H1 (cell line): Measurements from ENCODE around the gene LYL1. TPM values are rescaled to one million over a fixed set of nuclear protein-coding genes. Genes with fewer than 3 reads are reported as not detected.

ENCODE experiments used
- CTCF ChIA-PET: fragments of 300-600 bp; sonication (Branson Sonifier 250); formaldehyde crosslinking; loops from one replicate; lab custom pipeline; 2021; ENCODE audit not compliant: partially characterized antibody; lab: Charles Lee
- POLR2A ChIA-PET: fragments of 300-600 bp; sonication (Branson Sonifier 250); formaldehyde crosslinking; loops from one replicate; lab custom pipeline; 2021; ENCODE audit warnings: inconsistent platforms; ENCODE audit not compliant: partially characterized antibody; lab: Charles Lee
- DNase-seq, 2 experiments: peaks; one replicate each; pipeline versions ENCODE4 v3.0.0 to v3.0.0-alpha.2; 2010 to 2022; ENCODE audit warnings: low spot score in 2 of 2, low read depth in 1 of 2, mixed read lengths in 1 of 2
- FAIRE-seq: peaks from 2 replicates; lab custom pipeline; 2011; peaks lifted over from hg19 to GRCh38; lab: Jason Lieb, UNC
- H2AFZ ChIP-seq: 2 replicates; pipeline ENCODE4 v1.8.1; 2012; ENCODE audit warnings: low read length, inconsistent platforms
- H2AK5ac ChIP-seq: 2 replicates; pipeline ENCODE4 v1.6.1; 2013; ENCODE audit warnings: low read depth, low read length
- H2BK120ac ChIP-seq: replicated peaks from 2 replicates; pipeline ENCODE3; 2013; ENCODE audit warnings: low read depth, low read length, inconsistent platforms
- H2BK12ac ChIP-seq: 2 replicates; pipeline ENCODE4 v1.6.1; 2013; ENCODE audit warnings: low read depth, low read length
- H2BK15ac ChIP-seq: 2 replicates; pipeline ENCODE4 v1.6.1; 2013; ENCODE audit warnings: low read length
- H2BK20ac ChIP-seq: 2 replicates; pipeline ENCODE4 v1.6.1; 2013; ENCODE audit warnings: low read length
- H2BK5ac ChIP-seq: 2 replicates; pipeline ENCODE4 v1.6.1; 2013; ENCODE audit warnings: low read depth, low read length
- H3K14ac ChIP-seq: 2 replicates; pipeline ENCODE4 v1.6.1; 2013; ENCODE audit warnings: inconsistent platforms; ENCODE audit not compliant: insufficient read length
- H3K18ac ChIP-seq: 2 replicates; pipeline ENCODE4 v1.6.1; 2013; ENCODE audit warnings: low read length; ENCODE audit errors: extremely low read depth
- H3K23ac ChIP-seq: 2 replicates; pipeline ENCODE4 v1.6.1; 2013; ENCODE audit warnings: inconsistent platforms; ENCODE audit not compliant: insufficient read length
- H3K23me2 ChIP-seq: 2 replicates; pipeline ENCODE4 v1.6.1; 2013; ENCODE audit warnings: low read depth, low read length
- H3K27ac ChIP-seq: 2 replicates; pipeline ENCODE4 v1.6.1; 2011; ENCODE audit warnings: low read depth, low read length, inconsistent platforms
- H3K27me3 ChIP-seq, 4 experiments: replicated peaks in 1 of 4; 1 replicate in 1 of 4; 2 replicates in 3 of 4; pipeline versions ENCODE4 v1.6.1 to v1.8.1; 2011 to 2013; ENCODE audit warnings: low read length in 3 of 4, mild to moderate bottlenecking in 3 of 4, inconsistent platforms in 2 of 4, mixed read lengths in 2 of 4, moderate library complexity in 1 of 4; ENCODE audit not compliant: control insufficient read depth in 3 of 4, insufficient read depth in 3 of 4; ENCODE audit errors: extremely low read depth in 1 of 4
- H3K36me3 ChIP-seq, 4 experiments: 2 replicates each; pipeline versions ENCODE4 v1.6.1 to v1.8.1; 2011 to 2013; ENCODE audit warnings: mild to moderate bottlenecking in 4 of 4, low read length in 3 of 4, moderate library complexity in 2 of 4, control low read depth in 1 of 4, inconsistent platforms in 1 of 4; ENCODE audit not compliant: insufficient read depth in 4 of 4, control insufficient read depth in 2 of 4
- H3K4ac ChIP-seq: replicated peaks from 2 replicates; pipeline ENCODE3; 2013; ENCODE audit warnings: low read length, low read depth, mixed read lengths, inconsistent platforms; ENCODE audit not compliant: insufficient read length
- H3K4me1 ChIP-seq, 4 experiments: replicated peaks in 1 of 4; 1 replicate in 1 of 4; 2 replicates in 3 of 4; pipeline versions ENCODE4 v1.6.1 to v1.8.1; 2011 to 2013; ENCODE audit warnings: low read length in 3 of 4, inconsistent platforms in 2 of 4, mixed read lengths in 1 of 4; ENCODE audit not compliant: insufficient read depth in 4 of 4, control insufficient read depth in 3 of 4
- H3K4me2 ChIP-seq, 2 experiments: 2 replicates each; pipeline versions ENCODE4 v1.6.1 to v1.8.1; 2011 to 2013; ENCODE audit warnings: low read depth in 2 of 2, low read length in 2 of 2, control low read depth in 1 of 2, inconsistent platforms in 1 of 2, mild to moderate bottlenecking in 1 of 2; ENCODE audit not compliant: insufficient read depth in 1 of 2
- H3K4me3 ChIP-seq, 4 experiments: fragments of 200-600, 300-600 bp in 1 of 4; sonication (generic), shearing (Covaris generic), sonication (Bioruptor Twin) in 1 of 4; 2 replicates each; pipeline versions ENCODE4 v1.5.1 to v1.8.1; 2011 to 2016; ENCODE audit warnings: low read length in 4 of 4, low read depth in 3 of 4, control low read depth in 2 of 4, inconsistent platforms in 2 of 4, mild to moderate bottlenecking in 2 of 4, mixed read lengths in 1 of 4, moderate library complexity in 1 of 4; ENCODE audit not compliant: insufficient read depth in 2 of 4; ENCODE audit errors: extremely low read depth in 1 of 4
- H3K56ac ChIP-seq: replicated peaks from 2 replicates; pipeline ENCODE3; 2013; ENCODE audit warnings: low read depth, mild to moderate bottlenecking, mixed read lengths, low read length, inconsistent platforms; ENCODE audit not compliant: insufficient read length
- H3K79me1 ChIP-seq: 2 replicates; pipeline ENCODE4 v1.6.1; 2013; ENCODE audit warnings: low read depth, low read length, control low read depth
- H3K79me2 ChIP-seq, 2 experiments: 2 replicates each; pipeline versions ENCODE4 v1.6.1 to v1.8.1; 2012 to 2013; ENCODE audit warnings: low read length in 2 of 2, mild to moderate bottlenecking in 2 of 2, inconsistent platforms in 1 of 2; ENCODE audit not compliant: insufficient read depth in 2 of 2, control insufficient read depth in 1 of 2
- H3K9ac ChIP-seq, 4 experiments: replicated peaks in 1 of 4; 1 replicate in 1 of 4; 2 replicates in 3 of 4; pipeline versions ENCODE4 v1.6.1 to v1.8.1; 2011 to 2013; ENCODE audit warnings: low read depth in 3 of 4, low read length in 3 of 4, control low read depth in 2 of 4, mild to moderate bottlenecking in 2 of 4, moderate library complexity in 2 of 4, inconsistent platforms in 1 of 4; ENCODE audit errors: extremely low read depth in 1 of 4
- H3K9me3 ChIP-seq, 2 experiments: 2 replicates each; pipeline versions ENCODE4 v1.6.1 to v1.8.1; 2012 to 2013; ENCODE audit warnings: mild to moderate bottlenecking in 2 of 2, moderate library complexity in 2 of 2, control low read depth in 1 of 2, inconsistent platforms in 1 of 2, low read depth in 1 of 2, low read length in 1 of 2, mixed read lengths in 1 of 2; ENCODE audit not compliant: insufficient read depth in 2 of 2
- H4K20me1 ChIP-seq, 2 experiments: replicated peaks in 1 of 2; 2 replicates each; pipeline versions ENCODE3 to v1.8.1; 2011 to 2013; ENCODE audit warnings: inconsistent platforms in 2 of 2, low read length in 2 of 2, mild to moderate bottlenecking in 1 of 2; ENCODE audit not compliant: insufficient read depth in 2 of 2, control insufficient read depth in 1 of 2
- H4K5ac ChIP-seq: 2 replicates; pipeline ENCODE4 v1.6.1; 2013; ENCODE audit warnings: low read length, low read depth, mixed read lengths, inconsistent platforms; ENCODE audit not compliant: insufficient read length
- H4K8ac ChIP-seq: 2 replicates; pipeline ENCODE4 v1.8.0; 2013; ENCODE audit warnings: mild to moderate bottlenecking, moderate library complexity, low read length, inconsistent platforms; ENCODE audit not compliant: insufficient read depth; ENCODE audit errors: extremely low read depth
- H4K91ac ChIP-seq: replicated peaks from 2 replicates; pipeline ENCODE3; 2013; ENCODE audit warnings: low read length, mixed read lengths, inconsistent platforms; ENCODE audit not compliant: insufficient read length
- BCL11A ChIP-seq, 2 experiments: IDR thresholded peaks; one replicate each; pipeline ENCODE4 v1.6.1; 2011; ENCODE audit warnings: low read depth in 2 of 2, low read length in 2 of 2, mild to moderate bottlenecking in 2 of 2
- CHD2 ChIP-seq: IDR thresholded peaks from 2 replicates; pipeline ENCODE4 v1.6.1; 2012; ENCODE audit warnings: low read length, improper control_type of control experiment
- KDM5A ChIP-seq: fragments of 200-600 bp; IDR thresholded peaks from 2 replicates; pipeline ENCODE4 v1.7.1; 2012; ENCODE audit warnings: mild to moderate bottlenecking, low read length, inconsistent platforms, mixed read lengths
- NANOG ChIP-seq: IDR thresholded peaks from 2 replicates; pipeline ENCODE4 v1.6.1; 2011; ENCODE audit warnings: low read length, low read depth, mild to moderate bottlenecking, inconsistent platforms; ENCODE audit not compliant: insufficient read depth, poor library complexity, severe bottlenecking
- POLR2A ChIP-seq, 2 experiments: IDR thresholded peaks; 1 replicate in 1 of 2; 2 replicates in 1 of 2; pipeline ENCODE4 v1.6.1; 2011; ENCODE audit warnings: low read depth in 2 of 2, low read length in 2 of 2, mild to moderate bottlenecking in 2 of 2; ENCODE audit errors: control extremely low read depth in 1 of 2
- POLR2AphosphoS5 ChIP-seq: IDR thresholded peaks from 2 replicates; pipeline ENCODE4 v1.6.1; 2011; ENCODE audit warnings: low read depth, low read length
- POU5F1 ChIP-seq: IDR thresholded peaks from 2 replicates; pipeline ENCODE4 v1.6.1; 2011; ENCODE audit warnings: low read depth, mild to moderate bottlenecking, low read length, moderate library complexity
- RAD21 ChIP-seq, 2 experiments: IDR thresholded peaks in 1 of 2; conservative IDR thresholded peaks in 1 of 2; 2 replicates each; pipeline ENCODE4 v1.6.1; 2011; ENCODE audit warnings: low read depth in 2 of 2, low read length in 2 of 2, improper control_type of control experiment in 1 of 2, inconsistent platforms in 1 of 2, mild to moderate bottlenecking in 1 of 2, moderate library complexity in 1 of 2
- RFX5 ChIP-seq: IDR thresholded peaks from 2 replicates; pipeline ENCODE4 v1.6.1; 2011; ENCODE audit warnings: low read depth, low read length, improper control_type of control experiment, borderline replicate concordance
- RNF2 ChIP-seq: fragments of 200-900, 300-1000 bp; sonication (generic); IDR thresholded peaks from 2 replicates; pipeline ENCODE4 v1.7.1; 2016; ENCODE audit warnings: borderline replicate concordance, low read depth, mild to moderate bottlenecking, antibody characterized with exemption, low read length; ENCODE audit not compliant: poor library complexity, severe bottlenecking; ENCODE audit errors: missing control alignments
- SP2 ChIP-seq: IDR thresholded peaks from 2 replicates; pipeline ENCODE4 v1.6.1; 2012; ENCODE audit warnings: mild to moderate bottlenecking, low read length, inconsistent platforms
- TBP ChIP-seq: IDR thresholded peaks from 2 replicates; pipeline ENCODE4 v1.6.1; 2011; ENCODE audit warnings: low read depth, low read length, improper control_type of control experiment
- YY1 ChIP-seq: IDR thresholded peaks from 2 replicates; pipeline ENCODE4 v1.6.1; 2011; ENCODE audit warnings: low read depth, mild to moderate bottlenecking, low read length
- WGBS, 2 experiments: shearing (Covaris generic) in 1 of 2; methylation state at CpG; one replicate each; pipeline versions ENCODE4 v1.1.6 to v1.1.7; 2013 to 2015; ENCODE audit warnings: low lambda C conversion rate in 2 of 2, mixed read lengths in 2 of 2, inconsistent platforms in 1 of 2, low coverage in 1 of 2, missing lambda C conversion rate in 1 of 2; ENCODE audit not compliant: insufficient replicate concordance in 2 of 2, insufficient coverage in 1 of 2, insufficient read length in 1 of 2; ENCODE audit errors: extremely low coverage in 1 of 2, missing lambda C conversion rate in 1 of 2; 5-methylcytosine and 5-hydroxymethylcytosine counted together
- polyA plus RNA-seq, 7 experiments: library from polyadenylated mRNA; depleted of rRNA in 3 of 7; stranded (reverse) in 5 of 7; unstranded in 2 of 7; fragments of >200 nt in 5 of 7; fragments of 200-250 nt in 2 of 7; gene quantifications; 1 replicate in 5 of 7; 2 replicates in 1 of 7; 4 replicates in 1 of 7; pipeline versions ENCODE4 v1.2.1 to v1.2.3, GENCODE V29; 2011 to 2013; ENCODE audit warnings: missing spikeins in 2 of 7, mixed read lengths in 2 of 7
- total RNA-seq: library from RNA; stranded (reverse); fragmentation: NEBNext Ultra II Directional; extraction: Animal tissue kit (Norgen Biotek cat#: 25700); gene quantifications from 2 replicates; pipeline ENCODE4 v1.2.1, GENCODE V29; 2021

LYL1 gene
- total and polyA plus RNA-seq, 2 of the 8 experiments (the other 6 are each of a cell fraction or from before 2014, with no cell fraction given), result 0.58 to 0.76 TPM

DNA sequence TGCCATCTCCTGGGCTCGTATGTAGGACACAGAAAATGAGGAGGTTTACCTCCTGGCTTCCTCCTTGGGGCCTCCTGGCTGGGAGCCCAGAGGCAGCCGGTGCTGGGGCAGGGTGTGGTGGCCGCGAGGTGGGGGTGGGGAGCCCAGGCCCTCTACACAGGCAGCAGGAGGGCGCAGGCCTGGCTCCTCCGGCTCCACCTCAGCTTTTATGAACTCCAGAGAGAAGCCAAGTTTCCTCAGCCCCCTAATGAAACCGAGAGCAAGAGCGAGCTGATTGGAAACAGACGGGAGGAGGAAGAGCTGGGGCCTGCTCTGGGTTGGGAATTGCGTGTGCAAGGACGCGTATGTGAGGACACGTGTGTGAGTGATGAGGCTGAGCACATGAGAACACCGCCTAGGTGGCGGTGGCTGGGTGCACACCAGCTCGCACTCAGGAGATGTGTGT lies 23.1 kb downstream of the LYL1 start:
- CTCF ChIA-PET, result interaction anchor here (0.7 to 48.8 kb wide), 12 partner anchors 9 to 112 kb away, joined by 3 to 1145 read pairs (median 12); no protein-coding TSS in a partner anchor
- H3K4me3 ChIP-seq, result no peak overlapping the region
- H2BK15ac ChIP-seq, result peak overlapping the region; percentile 82; the same call in 1 of the 2 replicates
- no peak overlapping the region for H3K23ac ChIP-seq
- H2AK5ac ChIP-seq, result no peak overlapping the region
- H3K79me1 ChIP-seq, result no peaks in the 10 kb centered on the region
- DNase-seq (no peak), FAIRE-seq (no peak)
- H3K4ac ChIP-seq, result no peak overlapping the region
- H4K8ac ChIP-seq, result no peak overlapping the region
- no peak overlapping the region for H3K9ac ChIP-seq
- POLR2A ChIA-PET, result interaction anchor here (1.1 to 2.1 kb wide), 4 partner anchors 9 to 73 kb away, joined by 4 to 6 read pairs (median 6); no protein-coding TSS in a partner anchor
- H2BK12ac ChIP-seq, result 0 out of 2 replicates have a peak overlapping the region, but pooled peaks have one; percentile 19
- H2BK20ac ChIP-seq, result 0 out of 2 replicates have a peak overlapping the region, but pooled peaks have one; percentile 67
- H3K36me3 ChIP-seq, result no peaks in the 10 kb centered on the region
- H2AFZ ChIP-seq, result no peak overlapping the region
- H4K91ac ChIP-seq, result no peak overlapping the region
- no peaks in the 10 kb centered on the region for H4K20me1 ChIP-seq
- H3K4me2 ChIP-seq, result no peak overlapping the region; a peak in 2 of 4 replicates
- peak overlapping the region; percentile 44; the same call in 1 of the 2 replicates for H2BK5ac ChIP-seq
- H3K18ac ChIP-seq, result peak overlapping the region; percentile 3; the same call in 1 of the 2 replicates
- 82% methylated on average over 15 of the region's 16 CpGs; no CpG with 5 or more reads in 1 of the 2 experiments for WGBS, 2 experiments
- no peak overlapping the region for H3K56ac ChIP-seq
- no peak overlapping the region for H3K27ac ChIP-seq
- H2BK120ac ChIP-seq, result no peak overlapping the region
- H3K4me1 ChIP-seq, result peaks cover 15 to 40% (median 27%) of the 10 kb centered on the region in 4 experiments
- no peak overlapping the region for H4K5ac ChIP-seq
- no peaks in the 10 kb centered on the region for H3K79me2 ChIP-seq
- H3K27me3 ChIP-seq, result peaks cover 0 to 22% (median 19%) of the 10 kb centered on the region in 4 experiments; a peak in 6 of 7 replicates
- 0 out of 2 replicates have a peak, but pooled peaks cover 1% of the 10 kb centered on the region for H3K23me2 ChIP-seq
- no peaks in the 10 kb centered on the region for H3K9me3 ChIP-seq
- no peak overlapping the region for H3K14ac ChIP-seq
- TF ChIP-seq POLR2AphosphoS5 (no peak), RNF2 (no peak), RAD21 (IDR thresholded peaks at IDR 0.05 in 1 of 2, conservative IDR thresholded peaks at IDR 0.05 in 1 of 2; ENCODE audit: low read depth in 2 of 2, low read length in 2 of 2) (no peak), NANOG (no peak), CHD2 (no peak), SP2 (no peak), POLR2A (IDR thresholded peaks at IDR 0.05; ENCODE audit: control extremely low read depth in 1 of 2, low read depth in 2 of 2, low read length in 2 of 2) (no peak), POU5F1 (no peak), TBP (no peak), YY1 (no peak), RFX5 (no peak), KDM5A (no peak), BCL11A (IDR thresholded peaks at IDR 0.05; ENCODE audit: low read depth in 2 of 2, low read length in 2 of 2) (no peak)
